K562 (cell line): ENCODE results near the gene FBXO17. TPM values are rescaled to one million over a fixed set of nuclear protein-coding genes. Genes with fewer than 3 reads are reported as not detected.

Source experiments
- ATAC-seq: fragments of 200-7000 bp; cut with Tn5 transposase; 3 replicates; pipeline ENCODE4 v1.9.1; 2020; ENCODE audit warnings: moderate library complexity
- BruUV-seq: library from RNA; stranded (reverse); fragments of 400-500 nt; replicated peaks from 2 replicates; lab custom pipeline; 2021; lab: Mats Ljungman, UMichigan
- CTCF ChIA-PET: fragments of 300-600 bp; formaldehyde crosslinking; extraction: SDS; loops from one replicate; lab custom pipeline; 2021; ENCODE audit warnings: low intra/inter-chr PET ratio; lab: Yijun Ruan, JAX
- POLR2A ChIA-PET: fragments of 300-600, 350-650 bp; sonication (Branson Sonifier 250); formaldehyde crosslinking; extraction: SDS; loops from one replicate; lab custom pipeline; 2021; ENCODE audit warnings: antibody characterized with exemption, inconsistent platforms; lab: Yijun Ruan, JAX
- DNase-seq, 4 experiments: peaks; one replicate each; pipeline versions ENCODE4 v3.0.0 to v3.0.0-alpha.2; 2011 to 2018; ENCODE audit warnings: low spot score in 3 of 4, mixed read lengths in 3 of 4; ENCODE audit errors: extremely low read depth in 1 of 4
- FAIRE-seq: peaks from 2 replicates; lab custom pipeline; 2011; peaks lifted over from hg19 to GRCh38; lab: Jason Lieb, UNC
- H2AFZ ChIP-seq: 2 replicates; pipeline ENCODE4 v1.6.0; 2011; ENCODE audit warnings: low read depth, low read length, control low read depth, inconsistent platforms
- H3K27ac ChIP-seq: fragments of 200-600 bp; 3 replicates; pipeline ENCODE4 v1.8.0; 2011; ENCODE audit warnings: low read depth, mild to moderate bottlenecking, control low read depth, inconsistent platforms, low read length, moderate library complexity, mixed read lengths; ENCODE audit errors: extremely low read depth
- H3K27me3 ChIP-seq, 2 experiments: fragments of 300-600 bp in 1 of 2; 2 replicates in 1 of 2; 3 replicates in 1 of 2; pipeline versions ENCODE4 v1.6.0 to v1.8.0; 2011; ENCODE audit warnings: inconsistent platforms in 2 of 2, low read length in 2 of 2, mild to moderate bottlenecking in 1 of 2, mixed read lengths in 1 of 2, moderate library complexity in 1 of 2; ENCODE audit not compliant: control insufficient read depth in 2 of 2, insufficient read depth in 2 of 2
- H3K36me3 ChIP-seq: fragments of 300-600 bp; 3 replicates; pipeline ENCODE4 v1.8.0; 2011; ENCODE audit warnings: mild to moderate bottlenecking, low read length, inconsistent platforms; ENCODE audit not compliant: control insufficient read depth, insufficient read depth
- H3K4me1 ChIP-seq, 2 experiments: fragments of 200-600 bp in 1 of 2; replicated peaks in 1 of 2; 2 replicates in 1 of 2; 3 replicates in 1 of 2; pipeline versions ENCODE4 v1.5.1 to v1.8.0; 2011; ENCODE audit warnings: inconsistent platforms in 2 of 2, low read length in 2 of 2, mild to moderate bottlenecking in 1 of 2, mixed read lengths in 1 of 2, moderate library complexity in 1 of 2; ENCODE audit not compliant: control insufficient read depth in 2 of 2, insufficient read depth in 2 of 2
- H3K4me2 ChIP-seq: 2 replicates; pipeline ENCODE4 v1.6.1; 2011; ENCODE audit warnings: low read length, control low read depth, inconsistent platforms, mixed read lengths; ENCODE audit not compliant: insufficient read depth
- H3K4me3 ChIP-seq: fragments of 200-600 bp; sonication (generic), shearing (Covaris generic); 2 replicates; pipeline ENCODE4 v1.5.1; 2016; ENCODE audit warnings: control low read depth, inconsistent platforms
- H3K79me2 ChIP-seq: fragments of 200-600 bp; 3 replicates; pipeline ENCODE4 v1.8.0; 2011; ENCODE audit warnings: low read length, inconsistent platforms; ENCODE audit not compliant: control insufficient read depth, insufficient read depth
- H3K9ac ChIP-seq, 2 experiments: 2 replicates each; pipeline versions ENCODE4 v1.6.0 to v1.6.1; 2011; ENCODE audit warnings: low read depth in 2 of 2, low read length in 2 of 2, control low read depth in 1 of 2, inconsistent platforms in 1 of 2, mild to moderate bottlenecking in 1 of 2, mixed read lengths in 1 of 2; ENCODE audit not compliant: insufficient read depth in 1 of 2
- H3K9me1 ChIP-seq: one replicate; pipeline ENCODE4 v1.6.0; 2011; ENCODE audit warnings: inconsistent platforms, mild to moderate bottlenecking, low read length, moderate library complexity; ENCODE audit not compliant: control insufficient read depth, insufficient read depth
- H3K9me3 ChIP-seq: replicated peaks from 2 replicates; pipeline ENCODE4 v1.5.1; 2011; ENCODE audit warnings: low read depth, low read length, inconsistent platforms; ENCODE audit not compliant: control insufficient read depth, insufficient read depth
- H4K20me1 ChIP-seq: replicated peaks from 2 replicates; pipeline ENCODE4 v1.6.1; 2011; ENCODE audit warnings: low read length, inconsistent platforms, mixed read lengths; ENCODE audit not compliant: control insufficient read depth, insufficient read depth
- ARHGAP35 ChIP-seq: fragments of 450-650 bp; IDR thresholded peaks from 2 replicates; pipeline ENCODE4 v1.6.1; 2018; ENCODE audit not compliant: partially characterized antibody
- CTCF ChIP-seq, 3 experiments: IDR thresholded peaks in 2 of 3; conservative IDR thresholded peaks in 1 of 3; 2 replicates each; pipeline ENCODE4 v1.5.1; 2011 to 2012; ENCODE audit warnings: low read length in 3 of 3, mild to moderate bottlenecking in 3 of 3, control low read depth in 2 of 3, improper control_type of control experiment in 1 of 3, inconsistent platforms in 1 of 3, low read depth in 1 of 3, mixed read lengths in 1 of 3, moderate library complexity in 1 of 3; ENCODE audit not compliant: insufficient read depth in 2 of 3
- MAFF ChIP-seq: IDR thresholded peaks from 2 replicates; pipeline ENCODE4 v1.6.1; 2012; ENCODE audit warnings: low read length, improper control_type of control experiment
- MAFG ChIP-seq: fragments of 450-650 bp; conservative IDR thresholded peaks from 2 replicates; pipeline ENCODE4 v1.6.1; 2016; ENCODE audit warnings: missing genetic modification characterization, missing compliant biosample characterization
- VEZF1 ChIP-seq: fragments of 200-800 bp; sonication (Bioruptor generic); IDR thresholded peaks from 2 replicates; pipeline ENCODE4 v1.6.1; 2017; ENCODE audit warnings: missing genetic modification characterization, missing compliant biosample characterization
- WGBS: fragments of 100-300 bp; shearing (Covaris generic); methylation state at CpG from one replicate; pipeline ENCODE4 v1.1.6; 2016; ENCODE audit warnings: low coverage, mixed read lengths; ENCODE audit not compliant: insufficient coverage; ENCODE audit errors: missing lambda C conversion rate; 5-methylcytosine and 5-hydroxymethylcytosine counted together
- in situ Hi-C: fragments of 300-500 bp; cut with MboI; formaldehyde crosslinking; loops from 4 replicates; pipeline ENCODE4 v1.15.0; 2018; ENCODE audit warnings: inconsistent platforms, mixed read lengths
- intact Hi-C: fragments of 100-400 bp; cut with micrococcal nuclease; formaldehyde crosslinking; loops from 2 replicates; pipeline ENCODE4 v1.14.2; 2022
- polyA plus RNA-seq, 8 experiments: library from polyadenylated mRNA; depleted of rRNA in 4 of 8; stranded (reverse) in 5 of 8; unstranded in 3 of 8; fragments of >200 nt; fragmentation: Nextera tagmentation in 2 of 8; fragmentation: Illumina TruSeq in 1 of 8; extraction: Ambion mirVana in 2 of 8; extraction: Trizol in 1 of 8; gene quantifications; 2 replicates each; pipeline versions ENCODE4 v1.2.1 to v1.2.3, GENCODE V29; 2011 to 2014; ENCODE audit warnings: inconsistent platforms in 1 of 8, missing spikeins in 1 of 8
- total RNA-seq, 7 experiments: library from RNA; depleted of rRNA in 6 of 7; stranded (reverse); fragments of >200 nt in 6 of 7; fragmentation: Illumina TruSeq in 2 of 7; extraction: Trizol in 2 of 7; gene quantifications; 2 replicates each; pipeline versions ENCODE4 v1.2.1 to v1.2.3, GENCODE V29; 2011 to 2021; ENCODE audit warnings: low replicate concordance in 1 of 7

The FBXO17 gene
- total and polyA plus RNA-seq, 9 of the 15 experiments (the other 6 are each of a cell fraction or from before 2014, with no cell fraction given), result 4.1 to 27.1 (median 19.0) TPM

- TF ChIP-seq VEZF1 (CRISPR knock-in tag) (no peak), ARHGAP35 (no peak)
Measured at GRCh38 chr19:39014037-39014436, 38.5 kb upstream of the FBXO17 start (continued).

GRCh38 chr19:39009001-39009400, 33.5 kb upstream of the FBXO17 start:
- H3K27me3 ChIP-seq, result peaks cover under 1 to 2% of the 10 kb centered on the region in 2 experiments; a peak in 1 of 5 replicates
- POLR2A ChIA-PET, result interaction anchor here (0.6 kb wide), 1 partner anchor 1265 kb away, joined by 3 read pairs; no protein-coding TSS in a partner anchor
- CTCF ChIA-PET, result no interaction called here
- H4K20me1 ChIP-seq, result no peaks in the 10 kb centered on the region
- no TSS peak for BruUV-seq
- H3K79me2 ChIP-seq, result no peaks in the 10 kb centered on the region
- no peak overlapping the region for H3K27ac ChIP-seq
- no peaks in the 10 kb centered on the region for H3K36me3 ChIP-seq
- H3K4me3 ChIP-seq, result no peak overlapping the region
- in situ Hi-C loops (no loop called here), intact Hi-C loops (no loop called here)
- no peak overlapping the region for H2AFZ ChIP-seq
- H3K9me3 ChIP-seq, result no peaks in the 10 kb centered on the region
- 0% methylated on average over 4 of the region's 6 CpGs for WGBS
- H3K4me1 ChIP-seq, result peaks cover 0 to 5% of the 10 kb centered on the region in 2 experiments; a peak in 1 of 5 replicates
- ATAC-seq (no peak), FAIRE-seq (no peak), DNase-seq (no peak)
- no peaks in the 10 kb centered on the region for H3K9me1 ChIP-seq
- no peak overlapping the region for H3K9ac ChIP-seq
- no peak overlapping the region for H3K4me2 ChIP-seq
- 0 out of 2 replicates have a peak, but pooled peaks have one; percentile 4 for TF ChIP-seq MAFG (tag)
- peak; percentile 21; the same call in 1 of the 2 replicates for TF ChIP-seq MAFF
- TF ChIP-seq CTCF (IDR thresholded peaks at IDR 0.05 in 2 of 3, conservative IDR thresholded peaks at IDR 0.05 in 1 of 3; ENCODE audit: insufficient read depth in 2 of 3, low read depth in 1 of 3, low read length in 3 of 3), result no peak
